ENCODE results near the gene SULT1E1.

The SULT1E1 gene

GRCh38 chr4:69860052-69860451 is at the start of gene SULT1E1:
TSS of gene SULT1E1 (minus strand) at chr4:69860145. CDS start at chr4:69857644, 2,501 bp downstream.
- no peak for DNase-seq

- no peak for DNase-seq
These were observed 49.2 kb upstream of the SULT1E1 start for GRCh38 chr4:69909195-69909594.

GRCh38 chr4:69907151-69907550 is 47.2 kb upstream of the SULT1E1 start:
- no peak for DNase-seq

GRCh38 chr4:69896530-69897116 is 36.7 kb upstream of the SULT1E1 start:
- DNase-seq = no peak

- DNase-seq = no peak
These were observed 34.8 kb upstream of the SULT1E1 start for GRCh38 chr4:69894721-69895120.

GRCh38 chr4:69894186-69894585 is 34.2 kb upstream of the SULT1E1 start:
- no peak for DNase-seq

- no peak for DNase-seq
These were observed 28.4 kb upstream of the SULT1E1 start for GRCh38 chr4:69888336-69888735.

GRCh38 chr4:69882150-69882549 is 22.2 kb upstream of the SULT1E1 start:
- no peak for DNase-seq

GRCh38 chr4:69881173-69881773 is 21.3 kb upstream of the SULT1E1 start:
- peak; percentile 14 for DNase-seq

GRCh38 chr4:69878250-69878649 is 18.3 kb upstream of the SULT1E1 start:
- DNase-seq = no peak

- no peak for DNase-seq
These were observed 17.5 kb upstream of the SULT1E1 start for GRCh38 chr4:69877453-69877852.

GRCh38 chr4:69876071-69876470 is 16.1 kb upstream of the SULT1E1 start:
- no peak for DNase-seq

GRCh38 chr4:69875576-69875975 is 15.6 kb upstream of the SULT1E1 start:
- no peak for DNase-seq

- no peak for DNase-seq
These were observed 14.6 kb upstream of the SULT1E1 start for GRCh38 chr4:69874507-69874906.

- DNase-seq = no peak
These were observed 1.8 kb upstream of the SULT1E1 start for GRCh38 chr4:69861756-69862155.

- DNase-seq = no peak
These were observed 765 bp upstream of the SULT1E1 start for GRCh38 chr4:69860521-69861298.

GRCh38 chr4:69859140-69859685 is 732 bp downstream of the SULT1E1 start:
- no peak for DNase-seq

- DNase-seq = no peak
These were observed 1.3 kb downstream of the SULT1E1 start for GRCh38 chr4:69858690-69859089.

GRCh38 chr4:69855822-69856221 is 4.1 kb downstream of the SULT1E1 start:
- DNase-seq = no peak

- no peak for DNase-seq
These were observed 10.0 kb downstream of the SULT1E1 start for GRCh38 chr4:69849969-69850368.

GRCh38 chr4:69849297-69849696 is 10.6 kb downstream of the SULT1E1 start:
- DNase-seq = no peak

GRCh38 chr4:69848028-69848427 is 11.9 kb downstream of the SULT1E1 start:
- DNase-seq = no peak

- DNase-seq = no peak
These were observed 16.0 kb downstream of the SULT1E1 start for GRCh38 chr4:69843932-69844331.

- DNase-seq = no peak
These were observed 16.6 kb downstream of the SULT1E1 start for GRCh38 chr4:69843301-69843700.
